Keratinocyte (primary cell): ENCODE measurements around the gene JOSD1.

Experiments
- EZH2 ChIP-seq: IDR thresholded peaks from one replicate; pipeline ENCODE4 v1.6.1; 2012; ENCODE audit warnings: inconsistent platforms, mild to moderate bottlenecking, low read length, moderate library complexity
- TF ChIP-seq, protein P1 (sequence below), 3 experiments: IDR thresholded peaks in 1 of 3; conservative IDR thresholded peaks in 1 of 3; optimal IDR thresholded peaks in 1 of 3; 2 replicates in 2 of 3; 3 replicates in 1 of 3; pipeline versions ENCODE3 to v1.5.1; 2011; ENCODE audit warnings: low read length in 3 of 3, mild to moderate bottlenecking in 3 of 3, moderate library complexity in 2 of 3, control low read depth in 1 of 3, inconsistent platforms in 1 of 3; ENCODE audit not compliant: insufficient read depth in 2 of 3; ENCODE audit errors: extremely low read depth in 1 of 3

DNA sequence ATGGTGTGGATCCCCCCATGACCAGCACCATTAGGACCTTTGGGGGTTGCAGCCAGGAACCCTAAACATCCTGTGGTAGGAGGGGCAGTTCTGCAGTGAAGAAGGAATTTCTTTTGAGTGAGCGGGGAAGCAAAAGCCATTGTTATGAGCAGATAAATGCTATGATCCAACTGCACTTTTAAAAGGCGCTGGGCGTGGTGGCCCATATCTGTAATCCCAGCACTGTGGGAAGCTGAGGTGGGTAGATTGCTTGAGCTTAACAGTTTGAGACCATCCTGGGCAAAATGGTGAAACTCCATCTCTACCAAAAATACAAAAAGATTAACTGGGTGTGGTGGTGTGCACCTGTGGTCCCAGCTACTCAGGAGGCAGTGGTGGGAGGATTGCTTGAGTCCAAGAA lies 24.9 kb downstream of the JOSD1 start:
- TF ChIP-seq, protein P1, sequence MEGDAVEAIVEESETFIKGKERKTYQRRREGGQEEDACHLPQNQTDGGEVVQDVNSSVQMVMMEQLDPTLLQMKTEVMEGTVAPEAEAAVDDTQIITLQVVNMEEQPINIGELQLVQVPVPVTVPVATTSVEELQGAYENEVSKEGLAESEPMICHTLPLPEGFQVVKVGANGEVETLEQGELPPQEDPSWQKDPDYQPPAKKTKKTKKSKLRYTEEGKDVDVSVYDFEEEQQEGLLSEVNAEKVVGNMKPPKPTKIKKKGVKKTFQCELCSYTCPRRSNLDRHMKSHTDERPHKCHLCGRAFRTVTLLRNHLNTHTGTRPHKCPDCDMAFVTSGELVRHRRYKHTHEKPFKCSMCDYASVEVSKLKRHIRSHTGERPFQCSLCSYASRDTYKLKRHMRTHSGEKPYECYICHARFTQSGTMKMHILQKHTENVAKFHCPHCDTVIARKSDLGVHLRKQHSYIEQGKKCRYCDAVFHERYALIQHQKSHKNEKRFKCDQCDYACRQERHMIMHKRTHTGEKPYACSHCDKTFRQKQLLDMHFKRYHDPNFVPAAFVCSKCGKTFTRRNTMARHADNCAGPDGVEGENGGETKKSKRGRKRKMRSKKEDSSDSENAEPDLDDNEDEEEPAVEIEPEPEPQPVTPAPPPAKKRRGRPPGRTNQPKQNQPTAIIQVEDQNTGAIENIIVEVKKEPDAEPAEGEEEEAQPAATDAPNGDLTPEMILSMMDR (optimal IDR thresholded peaks at IDR 0.05 in 1 of 3, IDR thresholded peaks at IDR 0.05 in 1 of 3, conservative IDR thresholded peaks at IDR 0.05 in 1 of 3; ENCODE audit: extremely low read depth in 1 of 3, insufficient read depth in 2 of 3, low read length in 3 of 3) = no peak
- no peak for TF ChIP-seq EZH2
